HL-60 (cell line): ENCODE results near the gene PSMB5.

Experiments used
- GABPA ChIP-seq: IDR thresholded peaks from 2 replicates; pipeline ENCODE4 v1.6.1; 2012; ENCODE audit warnings: low read depth
- SPI1 ChIP-seq: IDR thresholded peaks from 2 replicates; pipeline ENCODE4 v1.6.1; 2012; ENCODE audit warnings: low read depth, mild to moderate bottlenecking, borderline replicate concordance
- TF ChIP-seq, protein P1 (sequence below): IDR thresholded peaks from one replicate; pipeline ENCODE4 v1.5.1; 2011; ENCODE audit warnings: low read length, control low read depth, inconsistent platforms; ENCODE audit not compliant: insufficient read depth

DNA sequence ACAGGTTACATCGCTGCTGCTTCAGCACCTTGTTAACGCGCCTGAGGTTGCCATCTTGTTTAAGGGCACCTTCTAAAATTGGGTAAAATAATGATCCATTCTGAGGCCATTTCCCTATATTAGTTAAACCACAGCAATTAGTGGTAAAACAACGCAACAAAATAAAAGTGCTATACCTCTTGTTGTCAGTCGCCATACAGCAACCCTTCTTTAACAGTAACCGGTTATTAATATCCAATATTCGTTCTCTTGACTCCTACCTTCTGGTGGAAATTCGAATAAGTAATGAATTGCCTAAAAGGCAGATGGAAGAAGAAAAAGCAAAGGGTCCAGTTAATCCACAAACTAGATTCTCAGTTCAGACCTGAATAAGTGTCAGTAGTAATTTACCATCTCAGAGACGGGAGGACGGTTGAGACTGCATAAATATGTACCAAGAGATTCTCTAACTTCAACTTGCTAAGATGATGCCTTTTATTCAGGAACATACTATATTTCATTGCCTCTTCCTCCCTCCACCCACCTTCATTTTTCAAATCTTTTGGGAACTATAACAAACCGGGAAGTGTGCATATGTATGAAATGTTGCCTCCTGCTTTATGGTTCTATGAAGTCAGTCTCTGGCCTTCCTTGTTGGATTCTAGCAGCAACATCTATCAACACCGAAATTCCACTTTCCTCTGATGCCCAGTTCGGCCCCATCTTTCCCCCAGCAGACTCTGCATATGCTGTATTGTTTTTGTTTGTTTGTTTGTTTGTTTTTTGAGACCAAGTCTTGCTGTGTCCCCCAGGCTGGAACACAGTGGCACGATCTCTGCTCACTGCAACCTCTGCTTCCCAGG lies 824 bp upstream of the PSMB5 start:
- TF ChIP-seq, protein P1, sequence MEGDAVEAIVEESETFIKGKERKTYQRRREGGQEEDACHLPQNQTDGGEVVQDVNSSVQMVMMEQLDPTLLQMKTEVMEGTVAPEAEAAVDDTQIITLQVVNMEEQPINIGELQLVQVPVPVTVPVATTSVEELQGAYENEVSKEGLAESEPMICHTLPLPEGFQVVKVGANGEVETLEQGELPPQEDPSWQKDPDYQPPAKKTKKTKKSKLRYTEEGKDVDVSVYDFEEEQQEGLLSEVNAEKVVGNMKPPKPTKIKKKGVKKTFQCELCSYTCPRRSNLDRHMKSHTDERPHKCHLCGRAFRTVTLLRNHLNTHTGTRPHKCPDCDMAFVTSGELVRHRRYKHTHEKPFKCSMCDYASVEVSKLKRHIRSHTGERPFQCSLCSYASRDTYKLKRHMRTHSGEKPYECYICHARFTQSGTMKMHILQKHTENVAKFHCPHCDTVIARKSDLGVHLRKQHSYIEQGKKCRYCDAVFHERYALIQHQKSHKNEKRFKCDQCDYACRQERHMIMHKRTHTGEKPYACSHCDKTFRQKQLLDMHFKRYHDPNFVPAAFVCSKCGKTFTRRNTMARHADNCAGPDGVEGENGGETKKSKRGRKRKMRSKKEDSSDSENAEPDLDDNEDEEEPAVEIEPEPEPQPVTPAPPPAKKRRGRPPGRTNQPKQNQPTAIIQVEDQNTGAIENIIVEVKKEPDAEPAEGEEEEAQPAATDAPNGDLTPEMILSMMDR, result no peak
- TF ChIP-seq GABPA (no peak), SPI1 (no peak)
